Liver (tissue), 3 donors: Measurements from ENCODE around the gene ATP6V1C2.

Source experiments
- CTCF ChIP-seq: fragments of 150-350 bp; IDR thresholded peaks from 2 replicates; pipeline ENCODE4 v1.5.1; 2017; ENCODE audit warnings: improper control_type of control experiment, low read depth, low read length; ENCODE audit not compliant: missing input control
- FOXA1 ChIP-seq: IDR thresholded peaks from 2 replicates; pipeline ENCODE4 v1.6.1; 2016; ENCODE audit warnings: antibody characterized with exemption
- MAX ChIP-seq: IDR thresholded peaks from 2 replicates; pipeline ENCODE4 v1.6.1; 2016; ENCODE audit warnings: antibody characterized with exemption
- RAD21 ChIP-seq, 2 donors: IDR thresholded peaks; 2 replicates each; pipeline ENCODE4 v1.6.1; 2016; ENCODE audit warnings: antibody characterized with exemption in 2 of 2, mild to moderate bottlenecking in 2 of 2
- REST ChIP-seq: IDR thresholded peaks from 2 replicates; pipeline ENCODE4 v1.6.1; 2016; ENCODE audit warnings: antibody characterized with exemption, mild to moderate bottlenecking
- RXRA ChIP-seq, 2 donors: IDR thresholded peaks; 2 replicates each; pipeline ENCODE4 v1.6.1; 2017 to 2018; ENCODE audit warnings: antibody characterized with exemption in 2 of 2, mild to moderate bottlenecking in 1 of 2
- TAF1 ChIP-seq: conservative IDR thresholded peaks from 2 replicates; pipeline ENCODE4 v1.6.1; 2016; ENCODE audit warnings: antibody characterized with exemption, mild to moderate bottlenecking
- donor health status: healthy.
- donor health status: healthy.

GRCh38 chr2:10814142-10814541 lies 92.7 kb downstream of the ATP6V1C2 start:
- no peak for TF ChIP-seq CTCF
- no peak for TF ChIP-seq TAF1
- no peak for TF ChIP-seq FOXA1
- TF ChIP-seq RAD21 (IDR thresholded peaks at IDR 0.05): no peak
- TF ChIP-seq REST: no peak
- TF ChIP-seq RXRA (IDR thresholded peaks at IDR 0.05): no peak
- no peak for TF ChIP-seq MAX
